Stimulated activated CD8-positive, alpha-beta memory T cell treated with anti-CD3 and anti-CD28 coated beads, Interleukin-15, amount 100 ng/mL, for 4 hours (primary cell): ENCODE results near the gene CXCR4.
"Not testable (repeated sequence)": the region's sequence is repeated elsewhere in the genome, so short reads cannot be mapped to it uniquely, and the experiment has no call there.

Experiments
- DNase-seq, 2 donors: peaks; one replicate each; pipeline ENCODE4 v3.0.0-alpha.2; 2020; ENCODE audit warnings: low read depth in 2 of 2

Gene CXCR4

GRCh38 chr2:136077107-136077506 lies 40.8 kb downstream of the CXCR4 start:
- no peak for DNase-seq

GRCh38 chr2:136075476-136075875 lies 42.5 kb downstream of the CXCR4 start:
- DNase-seq, result no peak

- no peak for DNase-seq
These were observed 45.3 kb downstream of the CXCR4 start for GRCh38 chr2:136072621-136073020.

- DNase-seq, result not testable (repeated sequence)
These were observed 46.1 kb downstream of the CXCR4 start for GRCh38 chr2:136071887-136072286.

GRCh38 chr2:136070913-136071312 lies 47.0 kb downstream of the CXCR4 start:
- no peak for DNase-seq

GRCh38 chr2:136069773-136070172 lies 48.2 kb downstream of the CXCR4 start:
- no peak for DNase-seq

- DNase-seq, result no peak
These were observed 49.2 kb downstream of the CXCR4 start for GRCh38 chr2:136068581-136069227.

GRCh38 chr2:136067897-136068580 lies 49.9 kb downstream of the CXCR4 start:
- DNase-seq, result no peak

- no peak for DNase-seq
These were observed 50.5 kb downstream of the CXCR4 start for GRCh38 chr2:136067459-136067858.

- DNase-seq, result no peak
These were observed 52.0 kb downstream of the CXCR4 start for GRCh38 chr2:136065907-136066306.

GRCh38 chr2:136065384-136065783 lies 52.6 kb downstream of the CXCR4 start:
- DNase-seq, result no peak
